ENCODE data around the gene OTOS.
A peak's percentile ranks its signal among the peaks of the same experiment; 100 is the strongest.

The OTOS gene

GRCh38 chr2:240153418-240153817 lies 13.0 kb upstream of the OTOS start:
- no peak for DNase-seq (ENCODE audit: low read depth in 2 of 2, low spot score in 1 of 2)

- DNase-seq (ENCODE audit: low read depth in 2 of 2, low spot score in 1 of 2), result no peak
Measured at GRCh38 chr2:240151477-240152031, 11.1 kb upstream of the OTOS start.

GRCh38 chr2:240149943-240150784 lies 9.7 kb upstream of the OTOS start:
- DNase-seq (ENCODE audit: low read depth in 2 of 2, low spot score in 1 of 2), result no peak

GRCh38 chr2:240147911-240148587 lies 7.6 kb upstream of the OTOS start:
- no peak for DNase-seq (ENCODE audit: low read depth in 2 of 2, low spot score in 1 of 2)

- DNase-seq (ENCODE audit: low read depth in 2 of 2, low spot score in 1 of 2), result no peak
Measured at GRCh38 chr2:240147382-240147781, 6.9 kb upstream of the OTOS start.

- DNase-seq (ENCODE audit: low read depth in 2 of 2, low spot score in 1 of 2), result no peak
Measured at GRCh38 chr2:240146627-240147278, 6.3 kb upstream of the OTOS start.

GRCh38 chr2:240146141-240146561 lies 5.7 kb upstream of the OTOS start:
- no peak for DNase-seq (ENCODE audit: low read depth in 2 of 2, low spot score in 1 of 2)

GRCh38 chr2:240145461-240145860 lies 5.0 kb upstream of the OTOS start:
- DNase-seq (ENCODE audit: low read depth in 2 of 2, low spot score in 1 of 2), result no peak

GRCh38 chr2:240144649-240145261 lies 4.3 kb upstream of the OTOS start:
- no peak for DNase-seq (ENCODE audit: low read depth in 2 of 2, low spot score in 1 of 2)

GRCh38 chr2:240143801-240144648 lies 3.6 kb upstream of the OTOS start:
- peak; percentile 67 to 70 for DNase-seq (ENCODE audit: low read depth in 2 of 2, low spot score in 1 of 2)

GRCh38 chr2:240143276-240143675 lies 2.8 kb upstream of the OTOS start:
- no peak for DNase-seq (ENCODE audit: low read depth in 2 of 2, low spot score in 1 of 2)

- DNase-seq (ENCODE audit: low read depth in 2 of 2, low spot score in 1 of 2), result no peak
Measured at GRCh38 chr2:240142859-240143258, 2.4 kb upstream of the OTOS start.

- no peak for DNase-seq (ENCODE audit: low read depth in 2 of 2, low spot score in 1 of 2)
Measured at GRCh38 chr2:240142256-240142775, 1.9 kb upstream of the OTOS start.

GRCh38 chr2:240141736-240142135 lies 1.3 kb upstream of the OTOS start:
- no peak for DNase-seq (ENCODE audit: low read depth in 2 of 2, low spot score in 1 of 2)

- no peak for DNase-seq (ENCODE audit: low read depth in 2 of 2, low spot score in 1 of 2)
Measured at GRCh38 chr2:240140920-240141319, 462 bp upstream of the OTOS start.

GRCh38 chr2:240139666-240140393 lies 628 bp downstream of the OTOS start:
- no peak for DNase-seq (ENCODE audit: low read depth in 2 of 2, low spot score in 1 of 2)

GRCh38 chr2:240139011-240139441 lies 1.4 kb downstream of the OTOS start:
- DNase-seq (ENCODE audit: low read depth in 2 of 2, low spot score in 1 of 2), result no peak

GRCh38 chr2:240138254-240138984 lies 2.0 kb downstream of the OTOS start:
- DNase-seq (ENCODE audit: low read depth in 2 of 2, low spot score in 1 of 2), result no peak
